ENCODE data around the gene SCFD2. TPM values are rescaled to one million over a fixed set of nuclear protein-coding genes. Genes with fewer than 3 reads are reported as not detected.

SCFD2 gene
- polyA plus RNA-seq, 1 of the 3 experiments (the other 2 are of a cell fraction), result 14.1 TPM

DNA sequence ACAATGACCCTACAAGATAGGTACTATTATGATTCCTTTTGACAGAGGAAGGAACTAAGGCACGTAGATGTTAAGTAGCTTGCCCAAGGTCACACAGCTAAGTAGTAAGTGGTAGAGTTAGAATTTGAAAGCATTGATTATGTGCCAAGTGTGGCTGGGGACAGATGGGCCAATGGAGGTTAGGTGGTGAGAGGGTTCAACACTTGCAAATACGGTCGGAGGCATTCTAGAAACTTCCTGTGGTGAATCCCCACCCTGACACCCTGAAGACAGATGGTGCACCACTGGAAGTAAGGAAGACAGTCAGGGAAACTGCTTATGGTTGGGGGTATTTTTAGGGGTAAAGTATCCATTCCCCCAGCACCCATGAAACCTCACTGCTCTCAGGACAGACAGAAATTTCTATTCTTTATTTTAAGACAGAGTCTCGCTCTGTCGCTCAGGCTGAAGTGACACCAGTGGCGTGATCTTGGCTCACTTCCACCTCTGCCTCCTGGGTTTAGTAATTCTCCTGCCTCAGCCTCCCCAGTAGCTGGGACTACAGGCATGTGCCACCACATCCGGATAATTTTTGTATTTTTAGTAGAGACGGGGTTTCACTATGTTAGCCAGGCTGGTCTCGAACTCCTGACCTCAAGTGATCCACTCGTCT is 361.2 kb downstream of the SCFD2 start:
- ChIA-PET CTCF (interaction anchor here (1.1 kb wide), 1 partner anchor 1230 kb away, joined by 3 read pairs; no protein-coding TSS in a partner anchor), POLR2A (no interaction called here)
- H3K36me3 ChIP-seq (replicated peaks in 1 of 2; ENCODE audit: control insufficient read depth in 1 of 2, insufficient read depth in 2 of 2, low read length in 1 of 2), result no peaks in the 10 kb centered on the region
- H3K4me3 ChIP-seq (ENCODE audit: low read depth in 2 of 2, low read length in 1 of 2), result no peak overlapping the region
- peaks cover 0 to 5% of the 10 kb centered on the region in 2 experiments; a peak in 1 of 4 replicates for H3K4me1 ChIP-seq (ENCODE audit: control insufficient read depth in 1 of 2, insufficient read depth in 2 of 2, low read depth in 1 of 2, low read length in 1 of 2)
- no peak overlapping the region for H3K9ac ChIP-seq
- H4K20me1 ChIP-seq (ENCODE audit: insufficient read depth), result no peaks in the 10 kb centered on the region
- H3K27me3 ChIP-seq (ENCODE audit: insufficient read depth), result no peaks in the 10 kb centered on the region
- H3K9me3 ChIP-seq, result no peaks in the 10 kb centered on the region
- H2AFZ ChIP-seq (ENCODE audit: low read depth), result no peak overlapping the region
- H3K9me2 ChIP-seq, result no peaks in the 10 kb centered on the region
- H3K79me2 ChIP-seq (ENCODE audit: insufficient read depth), result no peaks in the 10 kb centered on the region
- no peak for DNase-seq
- H3K4me2 ChIP-seq, result no peak overlapping the region
- WGBS (ENCODE audit: low lambda C conversion rate), result 95% methylated on average over 10 of the region's 10 CpGs
- TF ChIP-seq FOSL2 (IDR thresholded peaks at IDR 0.05; ENCODE audit: borderline replicate concordance, low read depth), result no peak
- TF ChIP-seq TCF12 (IDR thresholded peaks at IDR 0.05), result no peak
- no peak for TF ChIP-seq GABPA (IDR thresholded peaks at IDR 0.05; ENCODE audit: low read depth)
- TF ChIP-seq SIN3A (IDR thresholded peaks at IDR 0.05; ENCODE audit: borderline replicate concordance, low read depth, low read length), result no peak
- TF ChIP-seq NRF1 (IDR thresholded peaks at IDR 0.05; ENCODE audit: low read depth, low read length), result no peak
- no peak for TF ChIP-seq REST (IDR thresholded peaks at IDR 0.05; ENCODE audit: low read depth, low read length)
- TF ChIP-seq FOXJ3 (CRISPR knock-in tag; IDR thresholded peaks at IDR 0.05), result no peak
- no peak overlapping the region for H3K27ac ChIP-seq (ENCODE audit: low read depth in 2 of 2, low read length in 1 of 2)
- no peaks in the 10 kb centered on the region for H3F3A ChIP-seq (replicated peaks; ENCODE audit: insufficient read depth)

DNA sequence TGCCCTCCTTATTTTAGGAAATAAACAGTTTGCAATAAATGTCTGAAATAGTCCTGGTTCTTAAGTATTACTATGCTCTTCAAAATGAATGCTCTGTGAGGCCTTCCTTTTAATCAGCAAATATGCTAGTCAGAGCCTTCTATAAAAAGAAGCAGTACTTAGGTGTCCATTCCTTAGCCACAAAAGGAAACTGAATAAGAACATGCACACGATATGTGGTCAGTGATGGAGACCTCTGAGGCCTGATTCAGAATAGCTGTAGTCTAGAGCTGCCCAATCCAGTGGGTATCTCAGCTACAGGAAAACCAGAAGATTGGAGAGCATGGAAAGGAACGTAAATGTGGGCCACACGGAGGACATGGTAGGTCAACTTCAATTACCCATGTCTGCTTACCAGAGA is 361.9 kb downstream of the SCFD2 start:
- H3K4me3 ChIP-seq (ENCODE audit: low read depth in 2 of 2, low read length in 1 of 2), result no peak overlapping the region
- DNase-seq, result no peak
- H4K20me1 ChIP-seq (ENCODE audit: insufficient read depth), result no peaks in the 10 kb centered on the region
- no peaks in the 10 kb centered on the region for H3K9me3 ChIP-seq
- H3K9ac ChIP-seq, result no peak overlapping the region
- H3K27ac ChIP-seq (ENCODE audit: low read depth in 2 of 2, low read length in 1 of 2), result no peak overlapping the region
- no peaks in the 10 kb centered on the region for H3K27me3 ChIP-seq (ENCODE audit: insufficient read depth)
- no peaks in the 10 kb centered on the region for H3K36me3 ChIP-seq (replicated peaks in 1 of 2; ENCODE audit: control insufficient read depth in 1 of 2, insufficient read depth in 2 of 2, low read length in 1 of 2)
- H2AFZ ChIP-seq (ENCODE audit: low read depth), result no peak overlapping the region
- 93% methylated on average over 3 of the region's 3 CpGs for WGBS (ENCODE audit: low lambda C conversion rate)
- no peaks in the 10 kb centered on the region for H3K79me2 ChIP-seq (ENCODE audit: insufficient read depth)
- CTCF ChIA-PET, result interaction anchor here (1.1 kb wide), 1 partner anchor 1230 kb away, joined by 3 read pairs; no protein-coding TSS in a partner anchor
- POLR2A ChIA-PET, result no interaction called here
- no peaks in the 10 kb centered on the region for H3K9me2 ChIP-seq
- peaks cover 0 to 4% of the 10 kb centered on the region in 2 experiments; a peak in 1 of 4 replicates for H3K4me1 ChIP-seq (ENCODE audit: control insufficient read depth in 1 of 2, insufficient read depth in 2 of 2, low read depth in 1 of 2, low read length in 1 of 2)
- H3F3A ChIP-seq (replicated peaks; ENCODE audit: insufficient read depth), result no peaks in the 10 kb centered on the region
- H3K4me2 ChIP-seq, result no peak overlapping the region
- TF ChIP-seq ELF1 (IDR thresholded peaks at IDR 0.05) (no peak), FOSL2 (IDR thresholded peaks at IDR 0.05; ENCODE audit: borderline replicate concordance, low read depth) (no peak), POLR2AphosphoS5 (IDR thresholded peaks at IDR 0.05; ENCODE audit: low read depth, low read length) (no peak), MXI1 (IDR thresholded peaks at IDR 0.05; ENCODE audit: low read depth, low read length) (no peak), EP300 (IDR thresholded peaks at IDR 0.05; ENCODE audit: borderline replicate concordance in 1 of 2, low read depth in 1 of 2, low read length in 1 of 2) (no peak), NFIC (IDR thresholded peaks at IDR 0.05; ENCODE audit: borderline replicate concordance) (no peak), MEF2A (IDR thresholded peaks at IDR 0.05; ENCODE audit: borderline replicate concordance, low read depth) (no peak), ZBTB33 (IDR thresholded peaks at IDR 0.05; ENCODE audit: borderline replicate concordance, low read depth) (no peak), GABPA (IDR thresholded peaks at IDR 0.05; ENCODE audit: low read depth) (no peak), REST (IDR thresholded peaks at IDR 0.05; ENCODE audit: low read depth, low read length) (no peak), FOXJ3 (CRISPR knock-in tag; IDR thresholded peaks at IDR 0.05) (no peak), TCF12 (IDR thresholded peaks at IDR 0.05) (no peak), SIN3A (IDR thresholded peaks at IDR 0.05; ENCODE audit: borderline replicate concordance, low read depth, low read length) (no peak)
- TF ChIP-seq, protein P1, sequence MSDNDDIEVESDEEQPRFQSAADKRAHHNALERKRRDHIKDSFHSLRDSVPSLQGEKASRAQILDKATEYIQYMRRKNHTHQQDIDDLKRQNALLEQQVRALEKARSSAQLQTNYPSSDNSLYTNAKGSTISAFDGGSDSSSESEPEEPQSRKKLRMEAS (IDR thresholded peaks at IDR 0.05; ENCODE audit: low read depth), result no peak
